Measurements from ENCODE around the gene LRRC4. TPM values are rescaled to one million over a fixed set of nuclear protein-coding genes. Genes with fewer than 3 reads are reported as not detected.

LRRC4 gene
- total and polyA plus RNA-seq, 2 donors (not counting 1 experiment from before 2014, with no cell fraction given) = 0.20 to 0.33 TPM

DNA sequence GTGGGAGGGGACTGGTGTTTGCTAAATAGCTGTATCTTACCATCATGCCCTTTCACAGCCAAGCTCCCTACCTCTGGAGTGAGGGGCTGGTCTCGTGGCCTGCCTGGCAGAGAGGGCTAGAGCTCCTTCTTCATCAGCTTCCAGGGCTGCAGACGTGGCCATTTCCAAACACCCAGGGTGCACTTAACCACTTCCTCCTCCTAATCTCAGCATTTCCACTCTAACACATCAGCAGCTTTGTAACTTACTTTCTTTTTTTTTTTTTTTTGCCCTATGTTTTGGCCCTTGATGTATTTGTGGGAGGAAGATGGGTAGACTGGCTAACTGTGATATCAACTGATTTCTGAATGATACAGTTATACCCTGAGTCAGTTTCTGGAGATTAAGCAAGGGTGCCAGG lies 27.4 kb downstream of the LRRC4 start:
- no peak overlapping the region for H3K4me2 ChIP-seq (ENCODE audit: extremely low read depth, insufficient read depth, low read length)
- DNase-seq (ENCODE audit: low read depth in 2 of 2) = no peak
- no peaks in the 10 kb centered on the region for H3K4me1 ChIP-seq (ENCODE audit: control insufficient read depth, extremely low read depth, insufficient read depth, low read length)
- H3K79me2 ChIP-seq (ENCODE audit: control insufficient read depth, insufficient read depth, low read length) = no peaks in the 10 kb centered on the region
- H4K20me1 ChIP-seq (ENCODE audit: control insufficient read depth, extremely low read depth, insufficient read depth, low read length) = no peaks in the 10 kb centered on the region
- no peak overlapping the region for H3K9ac ChIP-seq (ENCODE audit: insufficient read depth, low read length)
- H2AFZ ChIP-seq (ENCODE audit: low read length) = no peak overlapping the region
- no peak overlapping the region for H3K27ac ChIP-seq (ENCODE audit: insufficient read depth, low read length)
- no peaks in the 10 kb centered on the region for H3K27me3 ChIP-seq (ENCODE audit: control insufficient read depth, insufficient read depth, low read length)
- H3K4me3 ChIP-seq (replicated peaks in 1 of 4; ENCODE audit: control extremely low read depth in 1 of 4, insufficient read depth in 1 of 4, low read depth in 3 of 4, low read length in 4 of 4) = no peak overlapping the region
- no peak for TF ChIP-seq EZH2 (IDR thresholded peaks at IDR 0.05; ENCODE audit: low read length, missing control alignments)
- TF ChIP-seq, protein P1, sequence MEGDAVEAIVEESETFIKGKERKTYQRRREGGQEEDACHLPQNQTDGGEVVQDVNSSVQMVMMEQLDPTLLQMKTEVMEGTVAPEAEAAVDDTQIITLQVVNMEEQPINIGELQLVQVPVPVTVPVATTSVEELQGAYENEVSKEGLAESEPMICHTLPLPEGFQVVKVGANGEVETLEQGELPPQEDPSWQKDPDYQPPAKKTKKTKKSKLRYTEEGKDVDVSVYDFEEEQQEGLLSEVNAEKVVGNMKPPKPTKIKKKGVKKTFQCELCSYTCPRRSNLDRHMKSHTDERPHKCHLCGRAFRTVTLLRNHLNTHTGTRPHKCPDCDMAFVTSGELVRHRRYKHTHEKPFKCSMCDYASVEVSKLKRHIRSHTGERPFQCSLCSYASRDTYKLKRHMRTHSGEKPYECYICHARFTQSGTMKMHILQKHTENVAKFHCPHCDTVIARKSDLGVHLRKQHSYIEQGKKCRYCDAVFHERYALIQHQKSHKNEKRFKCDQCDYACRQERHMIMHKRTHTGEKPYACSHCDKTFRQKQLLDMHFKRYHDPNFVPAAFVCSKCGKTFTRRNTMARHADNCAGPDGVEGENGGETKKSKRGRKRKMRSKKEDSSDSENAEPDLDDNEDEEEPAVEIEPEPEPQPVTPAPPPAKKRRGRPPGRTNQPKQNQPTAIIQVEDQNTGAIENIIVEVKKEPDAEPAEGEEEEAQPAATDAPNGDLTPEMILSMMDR (conservative IDR thresholded peaks at IDR 0.05 in 1 of 2, IDR thresholded peaks at IDR 0.05 in 1 of 2; ENCODE audit: low read depth in 1 of 2, low read length in 2 of 2) = no peak
- H3K9me3 ChIP-seq (ENCODE audit: control insufficient read depth, insufficient read depth, low read depth, low read length) = no peaks in the 10 kb centered on the region
- no peaks in the 10 kb centered on the region for H3K36me3 ChIP-seq (ENCODE audit: control insufficient read depth, insufficient read depth, low read length)

DNA sequence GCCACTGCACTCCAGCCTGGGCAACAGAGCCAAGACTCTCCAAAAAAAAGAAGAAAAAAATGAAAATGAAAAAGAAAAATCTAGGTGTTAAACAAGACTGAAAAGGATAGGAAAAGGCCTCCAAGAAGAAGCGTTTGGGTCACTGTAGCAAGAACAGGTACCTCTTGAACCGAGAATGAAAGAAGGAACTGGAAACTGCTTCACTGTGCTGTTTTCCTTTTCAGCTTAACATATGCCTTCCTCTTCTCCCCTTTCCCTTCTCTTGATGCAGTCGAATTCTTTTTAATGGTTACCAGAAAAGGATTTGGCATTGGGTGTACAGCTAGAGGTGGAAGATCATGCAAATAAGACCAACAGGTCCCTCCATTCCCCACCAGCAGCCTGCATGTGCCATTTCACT lies 28.1 kb downstream of the LRRC4 start:
- no peaks in the 10 kb centered on the region for H4K20me1 ChIP-seq (ENCODE audit: control insufficient read depth, extremely low read depth, insufficient read depth, low read length)
- TF ChIP-seq, protein P1 (conservative IDR thresholded peaks at IDR 0.05 in 1 of 2, IDR thresholded peaks at IDR 0.05 in 1 of 2; ENCODE audit: low read depth in 1 of 2, low read length in 2 of 2) = no peak
- no peak for TF ChIP-seq EZH2 (IDR thresholded peaks at IDR 0.05; ENCODE audit: low read length, missing control alignments)
- H3K36me3 ChIP-seq (ENCODE audit: control insufficient read depth, insufficient read depth, low read length) = no peaks in the 10 kb centered on the region

DNA sequence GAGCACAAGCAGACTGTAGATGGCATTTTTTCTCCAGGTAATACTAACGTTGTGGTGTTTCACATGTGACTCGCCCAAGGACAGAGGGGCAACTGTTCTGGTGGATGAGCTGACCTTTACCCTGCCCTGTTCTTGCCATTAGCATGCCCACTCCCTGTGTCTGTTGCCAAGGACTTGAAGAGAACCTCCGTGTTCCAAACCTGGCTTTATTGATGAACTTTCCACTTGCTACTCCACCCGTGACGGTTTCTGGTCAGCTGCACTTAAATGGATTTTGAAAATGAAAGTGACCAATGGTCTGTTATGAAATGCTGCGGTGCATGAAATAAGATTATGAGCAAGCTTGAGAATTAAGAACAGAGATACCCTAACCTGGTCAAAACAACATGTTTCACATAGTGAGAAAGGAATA lies 30.4 kb downstream of the LRRC4 start:
- H3K4me2 ChIP-seq (ENCODE audit: extremely low read depth, insufficient read depth, low read length) = no peak overlapping the region

More for the DNA sequence above, 28.1 kb downstream of the LRRC4 start:
- no peak for DNase-seq (ENCODE audit: low read depth in 2 of 2)
- H3K79me2 ChIP-seq (ENCODE audit: control insufficient read depth, insufficient read depth, low read length) = no peaks in the 10 kb centered on the region
- no peak overlapping the region for H3K9ac ChIP-seq (ENCODE audit: insufficient read depth, low read length)
- no peak overlapping the region for H3K4me3 ChIP-seq (replicated peaks in 1 of 4; ENCODE audit: control extremely low read depth in 1 of 4, insufficient read depth in 1 of 4, low read depth in 3 of 4, low read length in 4 of 4)
- H3K9me3 ChIP-seq (ENCODE audit: control insufficient read depth, insufficient read depth, low read depth, low read length) = no peaks in the 10 kb centered on the region
- no peak overlapping the region for H3K4me2 ChIP-seq (ENCODE audit: extremely low read depth, insufficient read depth, low read length)
- no peak overlapping the region for H2AFZ ChIP-seq (ENCODE audit: low read length)
- no peak overlapping the region for H3K27ac ChIP-seq (ENCODE audit: insufficient read depth, low read length)
- no peaks in the 10 kb centered on the region for H3K27me3 ChIP-seq (ENCODE audit: control insufficient read depth, insufficient read depth, low read length)
- H3K4me1 ChIP-seq (ENCODE audit: control insufficient read depth, extremely low read depth, insufficient read depth, low read length) = no peaks in the 10 kb centered on the region

More for the DNA sequence above, 30.4 kb downstream of the LRRC4 start:
- Histone ChIP-seq H3K27me3 (ENCODE audit: control insufficient read depth, insufficient read depth, low read length) (no peaks in the 10 kb centered on the region), H3K4me1 (ENCODE audit: control insufficient read depth, extremely low read depth, insufficient read depth, low read length) (peaks cover 5% of the 10 kb centered on the region), H3K9ac (ENCODE audit: insufficient read depth, low read length) (no peak overlapping the region), H3K9me3 (ENCODE audit: control insufficient read depth, insufficient read depth, low read depth, low read length) (no peaks in the 10 kb centered on the region), H4K20me1 (ENCODE audit: control insufficient read depth, extremely low read depth, insufficient read depth, low read length) (no peaks in the 10 kb centered on the region), H3K79me2 (ENCODE audit: control insufficient read depth, insufficient read depth, low read length) (no peaks in the 10 kb centered on the region), H3K36me3 (ENCODE audit: control insufficient read depth, insufficient read depth, low read length) (no peaks in the 10 kb centered on the region), H3K4me3 (replicated peaks in 1 of 4; ENCODE audit: control extremely low read depth in 1 of 4, insufficient read depth in 1 of 4, low read depth in 3 of 4, low read length in 4 of 4) (no peak overlapping the region), H2AFZ (ENCODE audit: low read length) (no peak overlapping the region), H3K27ac (ENCODE audit: insufficient read depth, low read length) (no peak overlapping the region)
- no peak for DNase-seq (ENCODE audit: low read depth in 2 of 2)
- TF ChIP-seq, protein P1 (conservative IDR thresholded peaks at IDR 0.05 in 1 of 2, IDR thresholded peaks at IDR 0.05 in 1 of 2; ENCODE audit: low read depth in 1 of 2, low read length in 2 of 2) = no peak
- TF ChIP-seq EZH2 (IDR thresholded peaks at IDR 0.05; ENCODE audit: low read length, missing control alignments) = no peak

Data from fibroblast of lung (primary cell).